Body of pancreas (tissue), 4 donors: ENCODE data around the gene PFKFB1.

Experiments
- POLR2A ChIP-seq, 3 donors: fragments of 450-650 bp; IDR thresholded peaks; one replicate each; pipeline ENCODE4 v1.6.1; 2016; ENCODE audit warnings: antibody characterized with exemption in 3 of 3, mild to moderate bottlenecking in 2 of 3
- TF ChIP-seq, protein P1 (sequence below), 7 experiments: fragments of 450-650 bp in 4 of 7; fragments of 200-600 bp in 3 of 7; sonication (generic) in 3 of 7; IDR thresholded peaks; one replicate each; pipeline ENCODE4 v1.5.1; 2016 to 2019; ENCODE audit warnings: antibody characterized with exemption in 7 of 7

GRCh38 chrX:54937416-54937815, 56.6 kb downstream of the PFKFB1 start:
- TF ChIP-seq, protein P1, sequence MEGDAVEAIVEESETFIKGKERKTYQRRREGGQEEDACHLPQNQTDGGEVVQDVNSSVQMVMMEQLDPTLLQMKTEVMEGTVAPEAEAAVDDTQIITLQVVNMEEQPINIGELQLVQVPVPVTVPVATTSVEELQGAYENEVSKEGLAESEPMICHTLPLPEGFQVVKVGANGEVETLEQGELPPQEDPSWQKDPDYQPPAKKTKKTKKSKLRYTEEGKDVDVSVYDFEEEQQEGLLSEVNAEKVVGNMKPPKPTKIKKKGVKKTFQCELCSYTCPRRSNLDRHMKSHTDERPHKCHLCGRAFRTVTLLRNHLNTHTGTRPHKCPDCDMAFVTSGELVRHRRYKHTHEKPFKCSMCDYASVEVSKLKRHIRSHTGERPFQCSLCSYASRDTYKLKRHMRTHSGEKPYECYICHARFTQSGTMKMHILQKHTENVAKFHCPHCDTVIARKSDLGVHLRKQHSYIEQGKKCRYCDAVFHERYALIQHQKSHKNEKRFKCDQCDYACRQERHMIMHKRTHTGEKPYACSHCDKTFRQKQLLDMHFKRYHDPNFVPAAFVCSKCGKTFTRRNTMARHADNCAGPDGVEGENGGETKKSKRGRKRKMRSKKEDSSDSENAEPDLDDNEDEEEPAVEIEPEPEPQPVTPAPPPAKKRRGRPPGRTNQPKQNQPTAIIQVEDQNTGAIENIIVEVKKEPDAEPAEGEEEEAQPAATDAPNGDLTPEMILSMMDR (IDR thresholded peaks at IDR 0.05) = no peak
- no peak for TF ChIP-seq POLR2A (IDR thresholded peaks at IDR 0.05)
